ENCODE results near the gene C20orf204.

The C20orf204 gene

GRCh38 chr20:64030371-64031134 lies 5.4 kb upstream of the C20orf204 start:
- no peaks in the 10 kb centered on the region for H3K4me1 ChIP-seq (ENCODE audit: low read depth, poor library complexity, severe bottlenecking)
- no peak overlapping the region for H3K9ac ChIP-seq
- no peaks in the 10 kb centered on the region for H3K79me2 ChIP-seq (ENCODE audit: insufficient read depth, low read depth)
- H4K20me1 ChIP-seq (ENCODE audit: insufficient read depth), result no peaks in the 10 kb centered on the region
- H3K4me3 ChIP-seq (IDR thresholded peaks at IDR 0.05; ENCODE audit: insufficient read depth, low read depth, low read length), result no peak overlapping the region
- H3K36me3 ChIP-seq (ENCODE audit: insufficient read depth), result no peaks in the 10 kb centered on the region; the same call in 1 of the 2 replicates
- no peaks in the 10 kb centered on the region for H3K27me3 ChIP-seq (ENCODE audit: insufficient read depth, low read depth)
- no peak for TF ChIP-seq CTCF (conservative IDR thresholded peaks at IDR 0.05; ENCODE audit: low read depth, low read length)
- H3K4me2 ChIP-seq, result no peak overlapping the region
- H2AFZ ChIP-seq (ENCODE audit: low read depth), result no peak overlapping the region
- no peak overlapping the region for H3K27ac ChIP-seq

GRCh38 chr20:64031822-64032314 lies 4.1 kb upstream of the C20orf204 start:
- Histone ChIP-seq H3K79me2 (ENCODE audit: insufficient read depth, low read depth) (no peaks in the 10 kb centered on the region), H3K9ac (no peak overlapping the region), H2AFZ (ENCODE audit: low read depth) (no peak overlapping the region), H3K4me3 (IDR thresholded peaks at IDR 0.05; ENCODE audit: insufficient read depth, low read depth, low read length) (no peak overlapping the region), H3K27ac (no peak overlapping the region), H4K20me1 (ENCODE audit: insufficient read depth) (no peaks in the 10 kb centered on the region), H3K27me3 (ENCODE audit: insufficient read depth, low read depth) (peaks cover 5% of the 10 kb centered on the region; the same call in 1 of the 2 replicates), H3K4me1 (ENCODE audit: low read depth, poor library complexity, severe bottlenecking) (peaks cover 6% of the 10 kb centered on the region), H3K4me2 (no peak overlapping the region), H3K36me3 (ENCODE audit: insufficient read depth) (no peaks in the 10 kb centered on the region; the same call in 1 of the 2 replicates)
- TF ChIP-seq CTCF (conservative IDR thresholded peaks at IDR 0.05; ENCODE audit: low read depth, low read length), result no peak

GRCh38 chr20:64032706-64033624 lies 3.0 kb upstream of the C20orf204 start:
- Histone ChIP-seq H3K79me2 (ENCODE audit: insufficient read depth, low read depth) (no peaks in the 10 kb centered on the region), H3K27ac (no peak overlapping the region), H3K4me3 (IDR thresholded peaks at IDR 0.05; ENCODE audit: insufficient read depth, low read depth, low read length) (no peak overlapping the region), H3K4me2 (no peak overlapping the region), H3K4me1 (ENCODE audit: low read depth, poor library complexity, severe bottlenecking) (peaks cover 16% of the 10 kb centered on the region), H3K36me3 (ENCODE audit: insufficient read depth) (no peaks in the 10 kb centered on the region; the same call in 1 of the 2 replicates), H3K9ac (no peak overlapping the region), H3K27me3 (ENCODE audit: insufficient read depth, low read depth) (peaks cover 16% of the 10 kb centered on the region), H4K20me1 (ENCODE audit: insufficient read depth) (no peaks in the 10 kb centered on the region), H2AFZ (ENCODE audit: low read depth) (no peak overlapping the region)
- no peak for TF ChIP-seq CTCF (conservative IDR thresholded peaks at IDR 0.05; ENCODE audit: low read depth, low read length)

GRCh38 chr20:64033981-64034493 lies 1.9 kb upstream of the C20orf204 start:
- Histone ChIP-seq H3K4me2 (no peak overlapping the region), H4K20me1 (ENCODE audit: insufficient read depth) (no peaks in the 10 kb centered on the region), H3K27ac (no peak overlapping the region), H3K36me3 (ENCODE audit: insufficient read depth) (no peaks in the 10 kb centered on the region; the same call in 1 of the 2 replicates), H3K27me3 (ENCODE audit: insufficient read depth, low read depth) (peaks cover 19% of the 10 kb centered on the region), H3K79me2 (ENCODE audit: insufficient read depth, low read depth) (no peaks in the 10 kb centered on the region), H3K4me1 (ENCODE audit: low read depth, poor library complexity, severe bottlenecking) (peaks cover 16% of the 10 kb centered on the region), H3K9ac (no peak overlapping the region), H2AFZ (ENCODE audit: low read depth) (no peak overlapping the region), H3K4me3 (IDR thresholded peaks at IDR 0.05; ENCODE audit: insufficient read depth, low read depth, low read length) (no peak overlapping the region)
- TF ChIP-seq CTCF (conservative IDR thresholded peaks at IDR 0.05; ENCODE audit: low read depth, low read length), result no peak
